Uterus (tissue), 4 donors: Measurements from ENCODE around the gene CCL27. TPM values are rescaled to one million over a fixed set of nuclear protein-coding genes. Genes with fewer than 3 reads are reported as not detected.
A peak's percentile ranks its signal among the peaks of the same experiment; 100 is the strongest.

Experiments
- DNase-seq, 2 donors: peaks; one replicate each; pipeline ENCODE4 v3.0.0-alpha.2; 2019 to 2020
- H3K27ac ChIP-seq, 2 donors: fragments of 200-600 bp; sonication (generic); 1 replicate in 1 of 2; 2 replicates in 1 of 2; pipeline ENCODE4 v1.5.1; 2016 to 2018
- H3K27me3 ChIP-seq, 2 donors: fragments of 200-600 bp; sonication (generic); one replicate each; pipeline ENCODE4 v1.5.1; 2018 to 2019; ENCODE audit warnings: control low read depth in 1 of 2
- H3K36me3 ChIP-seq, 2 donors: fragments of 200-600 bp; sonication (generic); one replicate each; pipeline ENCODE4 v1.5.1; 2019; ENCODE audit warnings: control low read depth in 1 of 2
- H3K4me1 ChIP-seq, 2 donors: fragments of 200-600 bp; sonication (generic); one replicate each; pipeline ENCODE4 v1.5.1; 2018 to 2019; ENCODE audit warnings: control low read depth in 1 of 2
- H3K4me3 ChIP-seq, 2 donors: fragments of 200-600 bp; sonication (generic); 1 replicate in 1 of 2; 2 replicates in 1 of 2; pipeline ENCODE4 v1.5.1; 2018 to 2019; ENCODE audit warnings: mild to moderate bottlenecking in 1 of 2
- H3K9me3 ChIP-seq, 2 donors: fragments of 200-600 bp; sonication (generic); one replicate each; pipeline ENCODE4 v1.5.1; 2019; ENCODE audit warnings: control low read depth in 1 of 2
- POLR2A ChIP-seq, 2 donors: fragments of 450-650 bp; IDR thresholded peaks; one replicate each; pipeline ENCODE4 v1.6.1; 2016; ENCODE audit warnings: antibody characterized with exemption in 2 of 2, mild to moderate bottlenecking in 1 of 2, moderate library complexity in 1 of 2
- intact Hi-C: fragments of 100-400 bp; cut with DNase I; formaldehyde crosslinking; loops from one replicate; pipeline ENCODE4 v1.15.1; 2023; ENCODE audit warnings: low total_unique reads
- total RNA-seq, 4 donors: library from RNA; depleted of rRNA in 3 of 4; stranded (reverse); fragments of >200 nt in 3 of 4; gene quantifications; one replicate each; pipeline versions ENCODE4 v1.1.0 to v1.2.4, GENCODE V29; 2014 to 2023
- TF ChIP-seq, protein P1 (sequence below), 4 experiments: fragments of 200-600 bp in 2 of 4; fragments of 450-650 bp in 2 of 4; sonication (generic) in 2 of 4; IDR thresholded peaks; one replicate each; pipeline ENCODE4 v1.5.1; 2016 to 2019; ENCODE audit warnings: antibody characterized with exemption in 4 of 4, mild to moderate bottlenecking in 2 of 4, moderate library complexity in 1 of 4
- donor health status: DM: yes; HTN: yes; CAD: no.

Gene CCL27
- total RNA-seq, 4 donors from 2014 or later: not detected

DNA sequence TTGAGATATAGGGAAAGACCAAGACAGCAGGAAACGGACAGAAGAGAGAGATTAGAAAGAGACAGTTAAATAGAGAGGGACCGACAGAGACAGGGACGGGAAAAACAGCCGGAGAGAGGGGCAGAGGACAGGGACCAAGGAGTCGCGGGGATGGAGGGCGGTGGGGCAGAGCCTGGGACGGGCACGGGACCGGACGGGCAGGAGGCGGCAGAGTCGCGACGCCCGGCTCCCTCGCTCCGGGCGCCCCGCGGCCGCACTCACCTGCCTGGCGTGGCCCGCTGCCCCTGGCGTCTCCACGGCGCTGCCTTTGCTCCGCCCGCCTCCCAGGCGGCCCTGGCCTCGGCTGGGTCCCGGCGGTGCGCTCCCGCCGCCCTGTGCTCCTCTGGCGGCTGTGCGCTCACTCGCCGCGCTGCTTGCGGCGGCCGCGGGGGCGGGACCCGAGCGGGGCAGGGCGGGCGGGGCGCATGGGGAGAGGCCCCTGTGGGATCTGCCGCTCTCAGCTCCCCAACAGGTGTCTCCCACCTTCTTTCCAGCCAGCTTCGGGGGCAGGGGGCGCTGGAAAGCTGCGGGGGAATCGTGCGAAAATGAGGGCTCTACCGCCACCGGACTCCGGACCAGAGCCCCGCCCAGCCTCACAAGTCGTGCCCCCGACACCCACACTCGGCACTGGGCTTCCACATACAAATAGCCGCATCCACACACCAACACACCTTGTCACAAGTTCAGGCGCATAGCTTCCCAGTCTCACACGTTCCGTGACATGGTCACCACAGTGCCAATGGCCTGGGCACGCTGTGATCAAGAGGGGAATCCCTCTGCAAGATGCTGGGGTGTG lies 33.6 kb downstream of the CCL27 start, which contains the start of gene ARID3C:
ARID3C (minus strand) TSS at position 411 of the 835 bp plus-strand sequence. CDS start 1,052 bp downstream, outside the sequence.
- Histone ChIP-seq H3K4me1 (peaks cover 0 to 4% of the 10 kb centered on the region in 2 donors), H3K9me3 (no peaks in the 10 kb centered on the region), H3K36me3 (no peaks in the 10 kb centered on the region), H3K4me3 (peak within 1 kb of the TSS in 1 of 2 donors; percentile 26), H3K27ac (no peak within 1 kb of the TSS), H3K27me3 (peaks cover 39 to 53% of the 10 kb centered on the region in 2 donors)
- no peak for TF ChIP-seq POLR2A (IDR thresholded peaks at IDR 0.05)
- TF ChIP-seq, protein P1, sequence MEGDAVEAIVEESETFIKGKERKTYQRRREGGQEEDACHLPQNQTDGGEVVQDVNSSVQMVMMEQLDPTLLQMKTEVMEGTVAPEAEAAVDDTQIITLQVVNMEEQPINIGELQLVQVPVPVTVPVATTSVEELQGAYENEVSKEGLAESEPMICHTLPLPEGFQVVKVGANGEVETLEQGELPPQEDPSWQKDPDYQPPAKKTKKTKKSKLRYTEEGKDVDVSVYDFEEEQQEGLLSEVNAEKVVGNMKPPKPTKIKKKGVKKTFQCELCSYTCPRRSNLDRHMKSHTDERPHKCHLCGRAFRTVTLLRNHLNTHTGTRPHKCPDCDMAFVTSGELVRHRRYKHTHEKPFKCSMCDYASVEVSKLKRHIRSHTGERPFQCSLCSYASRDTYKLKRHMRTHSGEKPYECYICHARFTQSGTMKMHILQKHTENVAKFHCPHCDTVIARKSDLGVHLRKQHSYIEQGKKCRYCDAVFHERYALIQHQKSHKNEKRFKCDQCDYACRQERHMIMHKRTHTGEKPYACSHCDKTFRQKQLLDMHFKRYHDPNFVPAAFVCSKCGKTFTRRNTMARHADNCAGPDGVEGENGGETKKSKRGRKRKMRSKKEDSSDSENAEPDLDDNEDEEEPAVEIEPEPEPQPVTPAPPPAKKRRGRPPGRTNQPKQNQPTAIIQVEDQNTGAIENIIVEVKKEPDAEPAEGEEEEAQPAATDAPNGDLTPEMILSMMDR (IDR thresholded peaks at IDR 0.05): no peak
- intact Hi-C loops: no loop called here
- no peak for DNase-seq

DNA sequence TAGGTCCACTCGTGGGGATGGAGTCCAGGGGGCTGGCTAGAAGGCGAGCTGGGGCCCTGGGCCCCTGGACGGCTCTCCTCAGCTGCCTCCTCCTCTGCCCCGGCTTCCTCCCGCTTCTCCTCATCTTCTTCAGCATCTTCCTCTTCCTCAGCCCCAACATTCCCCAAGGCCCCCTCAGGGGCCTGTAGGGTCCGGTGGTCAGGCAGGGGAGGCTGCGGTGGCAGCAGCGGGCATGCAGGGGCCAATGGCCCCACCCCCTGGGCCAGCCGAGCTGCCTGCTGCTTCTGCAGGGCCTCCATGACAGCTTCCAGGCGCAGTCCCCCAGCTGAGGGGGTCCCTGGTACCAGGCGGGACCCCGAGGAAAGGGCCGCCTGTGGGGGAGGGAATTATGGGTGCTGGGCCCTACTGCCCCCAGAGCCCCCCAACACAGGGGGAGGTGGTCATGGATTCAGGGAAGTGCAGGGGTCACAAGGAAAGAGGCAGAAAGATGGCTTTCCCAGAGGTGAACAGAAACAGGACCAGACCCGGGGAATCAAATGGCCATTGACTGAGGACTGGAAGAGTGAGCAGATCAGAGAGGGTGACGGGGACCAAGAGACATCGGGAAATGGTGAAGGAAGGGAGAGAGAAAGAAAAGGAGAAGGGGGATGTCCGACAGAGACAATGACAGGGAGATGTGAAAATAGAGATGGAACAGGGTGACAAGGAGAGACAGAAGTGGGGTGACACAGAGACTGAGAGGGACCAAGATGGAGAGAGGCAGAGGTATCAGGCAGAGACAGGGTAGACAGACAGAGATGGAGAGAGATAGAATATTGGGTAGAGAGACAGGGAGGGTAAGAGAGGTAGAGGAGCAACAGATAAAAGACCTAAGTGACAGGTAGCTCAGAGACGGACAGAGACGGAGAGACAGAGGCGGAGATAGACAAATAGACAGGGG lies 34.5 kb downstream of the CCL27 start:
- intact Hi-C loops: no loop called here

DNA sequence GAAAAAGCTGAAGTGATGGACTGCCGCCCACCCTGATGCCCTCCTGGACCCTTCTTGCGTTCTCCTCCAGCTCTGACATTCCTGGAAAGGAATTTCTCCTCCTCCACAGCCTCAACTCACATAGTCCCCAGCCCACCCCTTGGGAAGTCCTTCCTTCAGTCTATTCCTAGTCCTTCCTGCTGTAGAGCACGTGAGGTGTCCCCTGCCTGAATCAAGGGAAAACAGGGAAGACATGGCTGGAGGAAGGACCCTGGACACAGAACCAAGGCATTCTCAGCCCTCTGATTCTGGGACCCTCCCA lies 37.3 kb downstream of the CCL27 start:
- no peaks in the 10 kb centered on the region for H3K36me3 ChIP-seq
- peaks cover 48 to 71% of the 10 kb centered on the region in 2 donors for H3K27me3 ChIP-seq
- intact Hi-C loops: no loop called here
- TF ChIP-seq POLR2A (IDR thresholded peaks at IDR 0.05): no peak
- TF ChIP-seq, protein P1 (IDR thresholded peaks at IDR 0.05): no peak
- H3K27ac ChIP-seq: no peak overlapping the region
- no peaks in the 10 kb centered on the region for H3K9me3 ChIP-seq
- no peak overlapping the region for H3K4me3 ChIP-seq
- DNase-seq: no peak
- peaks cover 0 to 7% of the 10 kb centered on the region in 2 donors for H3K4me1 ChIP-seq

More for the DNA sequence above, 34.5 kb downstream of the CCL27 start:
- no peak overlapping the region for H3K27ac ChIP-seq
- H3K36me3 ChIP-seq: no peaks in the 10 kb centered on the region
- H3K4me1 ChIP-seq: peaks cover 0 to 7% of the 10 kb centered on the region in 2 donors
- TF ChIP-seq, protein P1 (IDR thresholded peaks at IDR 0.05): no peak
- TF ChIP-seq POLR2A (IDR thresholded peaks at IDR 0.05): no peak
- peak overlapping the region in 1 of 2 donors; percentile 26 for H3K4me3 ChIP-seq
- peaks cover 48 to 62% of the 10 kb centered on the region in 2 donors for H3K27me3 ChIP-seq
- DNase-seq: no peak
- no peaks in the 10 kb centered on the region for H3K9me3 ChIP-seq

DNA sequence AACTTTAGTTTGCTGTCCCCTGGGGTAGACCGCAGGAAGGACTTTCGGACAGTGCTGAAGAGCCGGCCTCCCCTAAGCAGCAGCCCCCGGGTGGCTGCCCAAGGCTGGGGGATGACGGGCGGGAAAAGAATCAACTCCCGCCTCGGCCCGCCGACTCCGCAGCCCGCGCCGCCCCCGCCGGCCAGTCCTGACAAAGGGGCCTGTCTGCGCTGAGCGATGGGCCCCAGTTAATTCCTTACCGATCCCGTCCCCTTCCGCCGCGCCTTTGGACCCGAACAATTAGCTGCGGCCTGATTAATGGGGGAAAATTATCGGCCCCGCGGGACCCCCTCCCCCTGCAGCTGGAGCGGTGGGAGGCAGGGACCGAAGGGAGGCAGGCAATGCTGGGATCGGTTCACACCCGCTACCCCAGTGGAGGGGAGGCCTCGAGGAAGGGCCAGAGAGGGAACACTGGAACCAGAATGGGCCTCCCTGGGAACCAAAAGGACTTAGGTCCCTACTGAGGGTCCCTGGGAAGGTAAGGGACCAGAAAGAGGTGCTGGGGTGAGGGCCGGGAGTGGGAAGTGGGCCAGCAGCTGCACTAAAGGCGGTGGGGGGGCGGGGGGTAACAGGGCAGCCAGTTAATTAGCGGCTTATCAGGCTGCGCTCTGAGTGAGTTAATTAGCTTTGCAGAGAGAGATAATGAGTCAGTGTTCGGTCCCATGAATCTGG lies 37.8 kb downstream of the CCL27 start:
- TF ChIP-seq, protein P1 (IDR thresholded peaks at IDR 0.05): no peak
- TF ChIP-seq POLR2A (IDR thresholded peaks at IDR 0.05): no peak
- Histone ChIP-seq H3K36me3 (no peaks in the 10 kb centered on the region), H3K4me3 (no peak overlapping the region), H3K9me3 (no peaks in the 10 kb centered on the region), H3K27me3 (peaks cover 48 to 69% of the 10 kb centered on the region in 2 donors), H3K4me1 (peaks cover under 1 to 7% of the 10 kb centered on the region in 2 donors), H3K27ac (no peak overlapping the region)
- DNase-seq: no peak
- intact Hi-C loops: no loop called here
